ENCODE measurements around the gene SRCAP. TPM values are rescaled to one million over a fixed set of nuclear protein-coding genes. Genes with fewer than 3 reads are reported as not detected.

The SRCAP gene
- total RNA-seq, 1 donor from 2014 or later, result 79.7 TPM

DNA sequence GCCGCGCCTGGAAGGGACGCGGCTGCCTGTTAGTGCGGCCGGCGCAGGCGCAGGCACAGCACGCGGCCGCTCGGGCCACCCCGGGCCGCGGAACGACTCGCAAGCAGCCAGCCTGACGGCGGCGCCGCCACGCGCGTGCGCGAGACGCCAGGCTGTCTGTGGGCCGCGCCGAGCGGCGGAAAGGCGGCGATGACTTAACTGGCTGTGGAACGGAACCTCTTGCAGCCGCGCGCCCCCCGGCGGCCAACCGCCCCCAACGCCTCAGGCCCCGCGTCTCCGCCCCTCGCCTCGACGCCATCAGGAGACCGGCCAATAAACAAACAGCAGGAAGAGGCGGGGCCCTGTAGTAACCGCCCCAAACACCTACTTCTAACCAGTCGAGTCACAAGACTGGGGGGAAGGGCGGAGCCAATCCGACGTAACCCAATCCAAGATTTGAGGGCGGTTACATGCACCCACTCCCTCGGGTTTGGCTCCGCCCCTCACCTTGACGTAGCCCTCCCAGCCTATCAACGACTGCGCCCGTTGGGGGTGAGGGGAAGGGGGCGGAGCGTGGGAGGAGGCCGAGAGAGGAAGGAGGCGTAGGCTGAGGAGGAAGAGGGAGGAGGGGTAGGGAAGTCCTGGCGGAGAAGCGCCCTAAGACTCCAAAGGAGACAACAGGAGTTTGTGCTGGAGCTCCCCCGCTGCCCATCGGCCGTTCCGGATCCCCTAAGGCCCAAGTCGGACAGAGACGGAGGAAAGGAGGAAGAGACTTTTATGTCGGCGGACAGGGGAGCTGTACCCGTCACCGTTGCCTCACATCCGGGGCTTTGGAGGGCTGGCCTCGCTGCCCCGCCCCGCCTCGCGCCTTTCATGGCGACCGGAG lies 40.9 kb upstream of the SRCAP start, which contains the start of gene FBRS:
Gene FBRS, plus strand, starts transcription at position 566 of the 865 bp plus-strand sequence. CDS start 1,088 bp downstream, outside the sequence.
- TF ChIP-seq, protein P1, sequence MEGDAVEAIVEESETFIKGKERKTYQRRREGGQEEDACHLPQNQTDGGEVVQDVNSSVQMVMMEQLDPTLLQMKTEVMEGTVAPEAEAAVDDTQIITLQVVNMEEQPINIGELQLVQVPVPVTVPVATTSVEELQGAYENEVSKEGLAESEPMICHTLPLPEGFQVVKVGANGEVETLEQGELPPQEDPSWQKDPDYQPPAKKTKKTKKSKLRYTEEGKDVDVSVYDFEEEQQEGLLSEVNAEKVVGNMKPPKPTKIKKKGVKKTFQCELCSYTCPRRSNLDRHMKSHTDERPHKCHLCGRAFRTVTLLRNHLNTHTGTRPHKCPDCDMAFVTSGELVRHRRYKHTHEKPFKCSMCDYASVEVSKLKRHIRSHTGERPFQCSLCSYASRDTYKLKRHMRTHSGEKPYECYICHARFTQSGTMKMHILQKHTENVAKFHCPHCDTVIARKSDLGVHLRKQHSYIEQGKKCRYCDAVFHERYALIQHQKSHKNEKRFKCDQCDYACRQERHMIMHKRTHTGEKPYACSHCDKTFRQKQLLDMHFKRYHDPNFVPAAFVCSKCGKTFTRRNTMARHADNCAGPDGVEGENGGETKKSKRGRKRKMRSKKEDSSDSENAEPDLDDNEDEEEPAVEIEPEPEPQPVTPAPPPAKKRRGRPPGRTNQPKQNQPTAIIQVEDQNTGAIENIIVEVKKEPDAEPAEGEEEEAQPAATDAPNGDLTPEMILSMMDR (IDR thresholded peaks at IDR 0.05; ENCODE audit: unreplicated experiment), result peak; percentile 71
- peaks cover 29% of the 10 kb centered on the region for H3K4me1 Mint-ChIP-seq
- peaks cover 9% of the 10 kb centered on the region for H3K36me3 Mint-ChIP-seq
- peak; percentile 99 to 100 for DNase-seq (ENCODE audit: low spot score in 2 of 2, unreplicated experiment in 2 of 2)
- peak within 1 kb of the TSS; percentile 99 for H3K4me3 Mint-ChIP-seq
- no peaks in the 10 kb centered on the region for H3K27me3 Mint-ChIP-seq (ENCODE audit: low read depth)
- no peaks in the 10 kb centered on the region for H3K9me3 Mint-ChIP-seq
- H3K27ac Mint-ChIP-seq, result peak within 1 kb of the TSS; percentile 100

DNA sequence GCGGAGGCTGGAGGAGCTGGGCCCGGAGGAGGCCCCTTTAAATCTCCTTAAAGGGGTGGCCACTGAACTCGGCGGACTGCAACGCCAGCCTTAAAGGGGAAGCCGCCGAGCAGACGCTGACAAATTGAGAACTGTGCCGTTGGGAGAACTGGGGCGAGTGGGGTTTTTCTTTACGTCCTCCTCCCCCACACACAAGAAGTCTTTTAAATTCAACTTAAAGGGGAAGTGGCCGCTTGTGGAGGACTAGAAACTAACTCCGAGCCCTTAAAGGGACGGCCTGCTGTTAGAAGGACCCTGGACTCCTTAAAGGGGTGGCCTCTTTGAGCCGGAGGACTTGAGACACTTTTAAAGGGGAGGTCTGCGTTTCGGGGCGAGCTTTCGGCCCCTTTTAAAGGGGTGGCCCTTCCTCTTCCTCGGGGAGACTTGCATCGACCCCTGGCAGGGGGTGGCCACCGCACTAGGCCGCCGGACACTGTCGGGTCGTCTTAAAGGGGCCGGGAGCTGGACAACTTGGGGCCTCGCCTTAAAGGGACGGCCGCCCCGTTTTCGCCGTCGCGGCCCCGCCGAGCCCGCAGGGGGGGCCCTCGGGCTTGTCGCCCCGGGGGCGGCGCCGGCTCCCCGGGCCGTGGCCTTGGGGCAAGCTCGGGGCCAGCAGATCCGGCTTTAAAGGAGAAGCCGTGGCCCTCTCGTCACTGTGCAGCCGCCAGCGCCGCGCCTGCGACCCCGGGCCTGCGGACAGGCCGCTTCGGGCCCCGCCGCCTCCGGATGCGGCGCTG lies 40.1 kb upstream of the SRCAP start:
- no peaks in the 10 kb centered on the region for H3K9me3 Mint-ChIP-seq
- H3K4me1 Mint-ChIP-seq, result peaks cover 36% of the 10 kb centered on the region
- TF ChIP-seq, protein P1 (IDR thresholded peaks at IDR 0.05; ENCODE audit: unreplicated experiment), result no peak
- DNase-seq (ENCODE audit: low spot score in 2 of 2, unreplicated experiment in 2 of 2), result peak in 1 of 2 experiments; percentile 43
- peaks cover 17% of the 10 kb centered on the region for H3K36me3 Mint-ChIP-seq
- no peaks in the 10 kb centered on the region for H3K27me3 Mint-ChIP-seq (ENCODE audit: low read depth)
- peak overlapping the region; percentile 100 for H3K27ac Mint-ChIP-seq
- peak overlapping the region; percentile 99 for H3K4me3 Mint-ChIP-seq

DNA sequence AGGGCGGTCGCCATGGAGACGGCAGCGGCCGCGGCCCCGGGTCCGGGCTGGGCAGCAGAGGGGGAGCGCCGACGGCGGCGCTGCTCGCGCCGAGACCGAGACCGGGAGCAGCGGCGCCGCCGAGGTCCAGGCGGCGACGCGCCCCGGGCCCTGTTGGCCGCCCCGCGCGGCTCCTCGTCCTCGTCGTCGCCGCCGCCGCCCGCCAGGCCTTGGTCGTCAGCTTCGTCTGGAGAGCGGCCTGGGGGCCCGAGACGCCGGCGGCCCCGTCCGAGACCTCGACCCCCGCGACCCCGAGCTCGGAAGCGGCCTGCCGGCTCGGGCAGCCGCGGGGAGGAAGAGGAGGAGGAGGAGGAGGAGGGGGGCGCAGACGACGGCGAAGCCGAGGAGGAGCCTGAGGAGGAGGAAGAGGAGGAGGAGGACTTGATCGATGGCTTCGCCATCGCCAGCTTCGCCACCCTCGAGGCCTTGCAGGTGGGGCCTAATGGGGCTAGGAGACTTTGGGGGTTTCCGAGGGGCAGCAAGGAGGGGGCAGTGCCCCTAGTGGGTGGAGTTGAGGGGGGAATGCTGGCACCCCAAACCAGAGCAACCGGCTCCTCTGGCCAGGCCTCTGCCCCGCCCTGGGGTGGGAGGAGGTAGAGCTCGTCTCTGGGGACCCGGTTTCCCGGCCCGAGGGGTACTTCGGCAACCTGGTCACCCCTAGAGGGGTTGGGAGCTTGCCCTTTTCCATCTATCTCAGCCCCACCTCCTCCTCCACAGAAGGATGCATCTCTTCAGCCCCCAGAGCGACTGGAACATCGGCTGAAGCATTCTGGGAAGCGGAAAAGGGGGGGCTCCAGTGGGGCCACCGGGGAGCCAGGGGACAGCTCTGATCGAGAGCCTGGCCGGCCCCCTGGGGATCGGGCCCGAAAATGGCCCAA lies 39.2 kb upstream of the SRCAP start:
- H3K9me3 Mint-ChIP-seq, result no peaks in the 10 kb centered on the region
- H3K36me3 Mint-ChIP-seq, result peaks cover 17% of the 10 kb centered on the region
- no peaks in the 10 kb centered on the region for H3K27me3 Mint-ChIP-seq (ENCODE audit: low read depth)
- peak overlapping the region; percentile 66 for H3K27ac Mint-ChIP-seq
- TF ChIP-seq, protein P1 (IDR thresholded peaks at IDR 0.05; ENCODE audit: unreplicated experiment), result no peak
- H3K4me3 Mint-ChIP-seq, result peak overlapping the region; percentile 73
- peak in 1 of 2 experiments; percentile 61 for DNase-seq (ENCODE audit: low spot score in 2 of 2, unreplicated experiment in 2 of 2)
- H3K4me1 Mint-ChIP-seq, result peaks cover 36% of the 10 kb centered on the region

DNA sequence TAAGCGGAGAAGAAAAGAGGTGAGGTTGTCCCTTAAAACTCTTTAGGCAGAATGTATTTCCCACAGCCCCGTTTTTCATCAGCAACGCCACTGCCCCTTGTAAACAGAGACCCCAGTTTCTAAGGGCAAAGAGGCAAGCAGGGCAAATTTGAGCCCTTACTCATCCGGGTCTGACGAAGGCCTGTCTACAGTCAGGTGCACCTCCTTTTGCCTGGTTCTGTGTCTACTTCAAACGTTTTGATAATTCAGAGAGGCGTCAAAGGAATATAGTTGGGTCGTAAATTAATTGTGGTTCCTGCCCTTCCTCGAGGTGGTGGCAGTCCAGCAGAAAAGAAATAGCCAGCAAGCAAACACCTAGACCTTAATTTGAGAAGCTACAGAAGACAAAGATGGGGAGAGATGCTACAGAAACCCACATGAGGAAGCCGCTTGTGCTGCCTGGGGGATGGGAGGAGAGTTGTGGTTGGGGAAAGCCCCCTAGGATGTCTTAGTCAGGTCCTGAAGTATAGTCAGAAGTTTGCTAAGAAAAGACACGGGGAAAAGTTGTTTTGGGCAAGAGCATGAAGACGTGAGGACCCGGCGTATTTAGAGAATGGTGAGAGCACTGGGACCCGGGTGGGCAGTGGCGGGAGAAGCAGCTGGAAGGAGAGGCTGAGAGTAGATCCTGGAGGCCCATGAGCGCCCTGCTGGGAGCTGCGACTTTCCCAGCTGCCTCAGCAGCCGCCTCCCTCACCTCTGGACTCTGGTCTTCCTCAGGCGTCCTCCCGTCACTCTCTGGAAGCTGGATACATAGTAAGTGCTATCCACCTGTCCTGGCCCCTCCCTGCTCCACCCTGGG lies 38.3 kb upstream of the SRCAP start:
- TF ChIP-seq, protein P1 (IDR thresholded peaks at IDR 0.05; ENCODE audit: unreplicated experiment), result no peak
- Mint-ChIP-seq H3K27me3 (ENCODE audit: low read depth) (no peaks in the 10 kb centered on the region), H3K4me3 (peak overlapping the region; percentile 73), H3K36me3 (peaks cover 17% of the 10 kb centered on the region), H3K27ac (peak overlapping the region; percentile 66), H3K4me1 (peaks cover 36% of the 10 kb centered on the region), H3K9me3 (no peaks in the 10 kb centered on the region)
- no peak for DNase-seq (ENCODE audit: low spot score in 2 of 2, unreplicated experiment in 2 of 2)
